Panc1 (cell line): ENCODE measurements around the gene OTX1. TPM values are rescaled to one million over a fixed set of nuclear protein-coding genes. Genes with fewer than 3 reads are reported as not detected.

Experiments
- ATAC-seq: fragments of 200-7000 bp; cut with Tn5 transposase; 2 replicates; pipeline ENCODE4 v1.9.1; 2020; ENCODE audit warnings: mild to moderate bottlenecking, moderate library complexity
- BruUV-seq: library from RNA; stranded (reverse); fragments of 400-500 nt; replicated peaks from 2 replicates; lab custom pipeline; 2021; lab: Mats Ljungman, UMichigan
- CTCF ChIA-PET: fragments of 300-600 bp; sonication (Branson Sonifier 250); formaldehyde crosslinking; loops from one replicate; lab custom pipeline; 2022; ENCODE audit warnings: antibody characterized with exemption; lab: Charles Lee
- POLR2A ChIA-PET: fragments of 300-600 bp; sonication (Branson Sonifier 250); formaldehyde crosslinking; loops from one replicate; lab custom pipeline; 2022; ENCODE audit warnings: antibody characterized with exemption; lab: Charles Lee
- DNase-seq: peaks from one replicate; pipeline ENCODE4 v3.0.0-alpha.2; 2010; ENCODE audit warnings: low read depth, low spot score
- H3K27ac ChIP-seq: 2 replicates; pipeline ENCODE4 v1.5.1; 2011; ENCODE audit warnings: mild to moderate bottlenecking, low read length, inconsistent platforms
- H3K27me3 ChIP-seq: fragments of 200-500 bp; sonication (Bioruptor generic); 2 replicates; pipeline ENCODE4 v1.6.0; 2014; ENCODE audit warnings: low read length, inconsistent platforms; ENCODE audit not compliant: control insufficient read depth, insufficient read depth
- H3K36me3 ChIP-seq: fragments of 200-500 bp; sonication (Bioruptor generic); 2 replicates; pipeline ENCODE4 v1.5.1; 2014; ENCODE audit warnings: inconsistent platforms, mild to moderate bottlenecking, low read length, moderate library complexity; ENCODE audit not compliant: control insufficient read depth, insufficient read depth
- H3K4me1 ChIP-seq: 2 replicates; pipeline ENCODE4 v1.5.1; 2011; ENCODE audit warnings: inconsistent platforms, mild to moderate bottlenecking, low read length, moderate library complexity; ENCODE audit not compliant: control insufficient read depth, insufficient read depth
- H3K4me3 ChIP-seq, 2 experiments: 2 replicates each; pipeline ENCODE4 v1.5.1; 2011 to 2012; ENCODE audit warnings: low read depth in 2 of 2, low read length in 2 of 2, mild to moderate bottlenecking in 2 of 2, inconsistent platforms in 1 of 2, moderate library complexity in 1 of 2
- H3K9me3 ChIP-seq: fragments of 200-500 bp; sonication (Bioruptor generic); 2 replicates; pipeline ENCODE4 v1.5.1; 2014; ENCODE audit warnings: low read depth, mild to moderate bottlenecking, inconsistent platforms, low read length, moderate library complexity; ENCODE audit not compliant: control insufficient read depth, insufficient read depth
- POLR2AphosphoS5 ChIP-seq: IDR thresholded peaks from 2 replicates; pipeline ENCODE4 v1.6.1; 2012; ENCODE audit warnings: mild to moderate bottlenecking, low read depth, low read length, moderate library complexity
- SIN3A ChIP-seq: IDR thresholded peaks from 2 replicates; pipeline ENCODE4 v1.6.1; 2012; ENCODE audit warnings: low read depth, mild to moderate bottlenecking, low read length, moderate library complexity, borderline replicate concordance; ENCODE audit not compliant: insufficient read depth
- TCF7L2 ChIP-seq: IDR thresholded peaks from 2 replicates; pipeline ENCODE4 v1.6.1; 2011; ENCODE audit warnings: mild to moderate bottlenecking, low read depth, low read length, inconsistent platforms
- in situ Hi-C: cut with HindIII; loops from 2 replicates; pipeline ENCODE4 v1.10.0; 2016; ENCODE audit warnings: low sequenced_read_pairs, low pct_unique_long_range_greater_than_20kb
- intact Hi-C: fragments of 100-400 bp; cut with micrococcal nuclease; formaldehyde crosslinking; loops from one replicate; pipeline ENCODE4 v1.10.0; 2022; ENCODE audit not compliant: unreplicated experiment
- total RNA-seq: library from RNA; stranded (reverse); gene quantifications from one replicate; pipeline ENCODE4 v1.2.1, GENCODE V29; 2021; ENCODE audit not compliant: unreplicated experiment
- TF ChIP-seq, protein P1 (sequence below): fragments of 450-650 bp; IDR thresholded peaks from 2 replicates; pipeline ENCODE4 v1.5.1; 2017; ENCODE audit warnings: mild to moderate bottlenecking
- TF ChIP-seq, protein P2 (sequence below), 2 experiments: IDR thresholded peaks; 2 replicates each; pipeline ENCODE4 v1.6.1; 2011 to 2012; ENCODE audit warnings: low read depth in 2 of 2, control low read depth in 1 of 2, low read length in 1 of 2, mild to moderate bottlenecking in 1 of 2, moderate library complexity in 1 of 2; ENCODE audit not compliant: insufficient read depth in 1 of 2

OTX1 gene
- total RNA-seq, 1 experiment from 2014 or later = 4.2 TPM

GRCh38 chr2:63053889-63054602 is 3.4 kb downstream of the OTX1 start:
- no peaks in the 10 kb centered on the region for H3K27me3 ChIP-seq
- in situ Hi-C loops (no loop called here), intact Hi-C loops (no loop called here)
- TF ChIP-seq SIN3A (no peak), TCF7L2 (no peak), POLR2AphosphoS5 (no peak)
- TF ChIP-seq, protein P1, sequence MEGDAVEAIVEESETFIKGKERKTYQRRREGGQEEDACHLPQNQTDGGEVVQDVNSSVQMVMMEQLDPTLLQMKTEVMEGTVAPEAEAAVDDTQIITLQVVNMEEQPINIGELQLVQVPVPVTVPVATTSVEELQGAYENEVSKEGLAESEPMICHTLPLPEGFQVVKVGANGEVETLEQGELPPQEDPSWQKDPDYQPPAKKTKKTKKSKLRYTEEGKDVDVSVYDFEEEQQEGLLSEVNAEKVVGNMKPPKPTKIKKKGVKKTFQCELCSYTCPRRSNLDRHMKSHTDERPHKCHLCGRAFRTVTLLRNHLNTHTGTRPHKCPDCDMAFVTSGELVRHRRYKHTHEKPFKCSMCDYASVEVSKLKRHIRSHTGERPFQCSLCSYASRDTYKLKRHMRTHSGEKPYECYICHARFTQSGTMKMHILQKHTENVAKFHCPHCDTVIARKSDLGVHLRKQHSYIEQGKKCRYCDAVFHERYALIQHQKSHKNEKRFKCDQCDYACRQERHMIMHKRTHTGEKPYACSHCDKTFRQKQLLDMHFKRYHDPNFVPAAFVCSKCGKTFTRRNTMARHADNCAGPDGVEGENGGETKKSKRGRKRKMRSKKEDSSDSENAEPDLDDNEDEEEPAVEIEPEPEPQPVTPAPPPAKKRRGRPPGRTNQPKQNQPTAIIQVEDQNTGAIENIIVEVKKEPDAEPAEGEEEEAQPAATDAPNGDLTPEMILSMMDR = no peak; the same call in 1 of the 2 replicates
- TF ChIP-seq, protein P2, sequence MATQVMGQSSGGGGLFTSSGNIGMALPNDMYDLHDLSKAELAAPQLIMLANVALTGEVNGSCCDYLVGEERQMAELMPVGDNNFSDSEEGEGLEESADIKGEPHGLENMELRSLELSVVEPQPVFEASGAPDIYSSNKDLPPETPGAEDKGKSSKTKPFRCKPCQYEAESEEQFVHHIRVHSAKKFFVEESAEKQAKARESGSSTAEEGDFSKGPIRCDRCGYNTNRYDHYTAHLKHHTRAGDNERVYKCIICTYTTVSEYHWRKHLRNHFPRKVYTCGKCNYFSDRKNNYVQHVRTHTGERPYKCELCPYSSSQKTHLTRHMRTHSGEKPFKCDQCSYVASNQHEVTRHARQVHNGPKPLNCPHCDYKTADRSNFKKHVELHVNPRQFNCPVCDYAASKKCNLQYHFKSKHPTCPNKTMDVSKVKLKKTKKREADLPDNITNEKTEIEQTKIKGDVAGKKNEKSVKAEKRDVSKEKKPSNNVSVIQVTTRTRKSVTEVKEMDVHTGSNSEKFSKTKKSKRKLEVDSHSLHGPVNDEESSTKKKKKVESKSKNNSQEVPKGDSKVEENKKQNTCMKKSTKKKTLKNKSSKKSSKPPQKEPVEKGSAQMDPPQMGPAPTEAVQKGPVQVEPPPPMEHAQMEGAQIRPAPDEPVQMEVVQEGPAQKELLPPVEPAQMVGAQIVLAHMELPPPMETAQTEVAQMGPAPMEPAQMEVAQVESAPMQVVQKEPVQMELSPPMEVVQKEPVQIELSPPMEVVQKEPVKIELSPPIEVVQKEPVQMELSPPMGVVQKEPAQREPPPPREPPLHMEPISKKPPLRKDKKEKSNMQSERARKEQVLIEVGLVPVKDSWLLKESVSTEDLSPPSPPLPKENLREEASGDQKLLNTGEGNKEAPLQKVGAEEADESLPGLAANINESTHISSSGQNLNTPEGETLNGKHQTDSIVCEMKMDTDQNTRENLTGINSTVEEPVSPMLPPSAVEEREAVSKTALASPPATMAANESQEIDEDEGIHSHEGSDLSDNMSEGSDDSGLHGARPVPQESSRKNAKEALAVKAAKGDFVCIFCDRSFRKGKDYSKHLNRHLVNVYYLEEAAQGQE (IDR thresholded peaks at IDR 0.05; ENCODE audit: insufficient read depth in 1 of 2, low read depth in 2 of 2, low read length in 1 of 2) = no peak
- ATAC-seq (no peak), DNase-seq (no peak)
- POLR2A ChIA-PET = no interaction called here
- BruUV-seq = no TSS peak
- H3K9me3 ChIP-seq = no peaks in the 10 kb centered on the region
- peaks cover 6% of the 10 kb centered on the region; the same call in 1 of the 2 replicates for H3K36me3 ChIP-seq
- CTCF ChIA-PET = no interaction called here
- H3K4me3 ChIP-seq = no peak overlapping the region
- H3K27ac ChIP-seq = no peak overlapping the region
- H3K4me1 ChIP-seq = peaks cover 7% of the 10 kb centered on the region

GRCh38 chr2:63054841-63055225 is 4.2 kb downstream of the OTX1 start:
- H3K27me3 ChIP-seq = no peaks in the 10 kb centered on the region
- no peaks in the 10 kb centered on the region; the same call in 1 of the 2 replicates for H3K4me1 ChIP-seq
- in situ Hi-C loops (no loop called here), intact Hi-C loops (no loop called here)
- H3K9me3 ChIP-seq = no peaks in the 10 kb centered on the region
- ChIA-PET CTCF (no interaction called here), POLR2A (no interaction called here)
- DNase-seq = no peak
- H3K4me3 ChIP-seq = no peak overlapping the region
- TF ChIP-seq, protein P2 (IDR thresholded peaks at IDR 0.05; ENCODE audit: insufficient read depth in 1 of 2, low read depth in 2 of 2, low read length in 1 of 2) = no peak
- TF ChIP-seq SIN3A (no peak), POLR2AphosphoS5 (no peak), TCF7L2 (no peak)
- TF ChIP-seq, protein P1 = no peak
- no peak overlapping the region for H3K27ac ChIP-seq
- BruUV-seq = no TSS peak
- H3K36me3 ChIP-seq = peaks cover 6% of the 10 kb centered on the region; the same call in 1 of the 2 replicates
- ATAC-seq = no peak
